Germinal center (tissue), 1 donor: Measurements from ENCODE around the gene GATA1.
"Not testable (repeated sequence)": the region's sequence is repeated elsewhere in the genome, so short reads cannot be mapped to it uniquely, and the experiment has no call there.

Source experiments
- DNase-seq: peaks from one replicate; pipeline ENCODE4 v3.0.0; 2012; ENCODE audit warnings: mixed read lengths, low spot score

Gene GATA1

DNA sequence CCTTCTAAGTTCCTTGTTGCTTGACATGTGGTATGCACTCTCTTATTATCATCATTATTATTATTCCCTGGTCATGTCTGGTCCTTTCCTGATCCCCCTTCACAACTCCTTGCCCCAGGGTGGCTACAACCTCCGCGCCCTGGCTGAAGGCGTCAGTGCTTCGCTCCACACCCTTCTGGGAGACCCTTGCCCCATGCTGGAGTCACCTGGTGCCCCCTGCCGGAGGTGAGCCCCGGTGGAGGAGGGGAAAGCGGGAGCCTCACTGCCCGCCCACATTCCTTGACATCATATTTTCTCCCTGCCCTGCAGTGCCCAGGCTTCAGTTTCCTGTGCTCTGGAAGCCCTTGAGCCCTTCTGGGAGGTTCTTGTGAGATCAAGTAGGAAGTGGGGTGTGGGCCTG, 28.9 kb downstream of the GATA1 start:
- no peak for DNase-seq

DNA sequence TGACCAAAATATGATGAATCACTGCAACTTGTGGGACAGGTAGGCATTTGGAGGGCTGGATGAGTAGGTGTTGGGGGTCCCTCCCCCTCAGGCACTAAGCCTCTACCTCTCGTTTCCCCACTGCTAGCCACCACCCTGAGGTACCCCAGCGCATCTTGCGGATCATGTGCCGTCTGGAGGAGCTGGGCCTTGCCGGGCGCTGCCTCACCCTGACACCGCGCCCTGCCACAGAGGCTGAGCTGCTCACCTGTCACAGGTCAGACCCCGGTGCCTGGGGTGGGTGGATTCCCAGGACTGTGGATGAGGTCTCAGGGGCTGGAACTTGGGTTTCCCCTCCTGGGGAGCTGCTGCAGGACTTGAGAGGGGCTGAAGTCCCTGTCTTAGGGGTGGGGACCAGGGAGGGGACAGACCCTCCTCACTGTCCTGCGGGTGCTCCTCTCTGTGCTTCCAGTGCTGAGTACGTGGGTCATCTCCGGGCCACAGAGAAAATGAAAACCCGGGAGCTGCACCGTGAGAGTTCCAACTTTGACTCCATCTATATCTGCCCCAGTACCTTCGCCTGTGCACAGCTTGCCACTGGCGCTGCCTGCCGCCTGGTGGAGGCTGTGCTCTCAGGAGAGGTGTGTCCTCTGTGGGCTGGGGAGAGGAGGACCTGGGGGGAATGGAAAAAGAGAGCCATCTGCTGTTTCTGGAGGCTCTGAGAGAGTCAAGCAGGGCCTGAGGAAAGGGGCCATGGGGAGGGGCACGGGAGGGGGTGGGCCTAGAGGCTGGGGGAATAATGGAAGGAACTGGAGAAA, 29.8 kb downstream of the GATA1 start:
- no peak for DNase-seq

DNA sequence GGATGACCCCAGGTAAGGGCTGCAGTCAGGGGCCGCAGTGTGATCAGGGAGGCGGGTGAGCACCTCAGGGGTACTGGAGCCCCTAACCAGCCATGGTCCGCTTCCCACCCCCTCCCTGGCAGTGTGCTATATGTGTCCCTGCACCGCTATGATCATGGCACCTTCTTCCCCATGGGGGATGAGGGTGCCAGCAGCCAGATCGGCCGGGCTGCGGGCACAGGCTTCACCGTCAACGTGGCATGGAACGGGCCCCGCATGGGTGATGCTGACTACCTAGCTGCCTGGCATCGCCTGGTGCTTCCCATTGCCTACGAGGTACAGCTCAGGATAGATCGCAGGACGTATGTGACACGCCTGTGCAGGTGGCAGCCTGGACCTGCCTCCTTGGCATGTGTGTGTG, 31.7 kb downstream of the GATA1 start:
- DNase-seq, result no peak

DNA sequence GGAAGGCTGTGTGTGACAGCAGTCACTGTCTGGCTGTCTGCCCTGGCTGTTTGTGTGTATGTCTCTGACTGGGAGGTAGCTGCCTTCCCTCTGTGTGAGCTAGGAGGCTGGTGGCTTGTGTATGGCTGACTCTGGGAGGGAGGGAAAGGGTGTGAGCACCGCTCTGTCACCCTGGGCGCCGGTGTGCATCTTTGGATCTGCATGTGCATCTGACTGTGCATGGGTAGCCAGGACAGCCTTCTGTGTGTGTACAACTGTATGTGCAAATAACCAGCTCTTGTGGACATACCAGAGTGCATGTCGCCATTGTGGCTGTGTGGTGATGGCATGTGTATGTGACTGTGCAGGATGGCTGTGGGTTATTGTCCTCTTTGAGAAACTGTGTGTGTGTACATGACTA, 32.5 kb downstream of the GATA1 start:
- DNase-seq, result no peak

DNA sequence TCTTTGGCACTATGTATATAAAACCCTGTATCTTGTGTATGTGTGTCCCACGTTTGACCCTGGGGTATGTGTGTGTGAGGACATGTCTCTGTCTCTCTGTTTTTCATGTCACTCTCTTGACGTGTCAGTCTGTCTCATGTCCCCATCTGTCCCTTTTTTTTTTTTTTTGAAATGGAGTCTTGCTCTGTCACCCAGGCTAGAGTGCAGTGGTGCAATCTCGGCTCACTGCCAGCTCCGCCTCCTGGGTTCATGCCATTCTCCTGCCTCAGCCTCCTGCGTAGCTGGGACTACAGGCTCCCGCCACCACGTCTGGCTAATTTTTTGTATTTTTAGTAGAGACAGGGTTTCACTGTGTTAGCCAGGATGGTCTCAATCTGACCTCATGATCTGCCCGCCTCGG, 33.0 kb downstream of the GATA1 start:
- not testable (repeated sequence) for DNase-seq

DNA sequence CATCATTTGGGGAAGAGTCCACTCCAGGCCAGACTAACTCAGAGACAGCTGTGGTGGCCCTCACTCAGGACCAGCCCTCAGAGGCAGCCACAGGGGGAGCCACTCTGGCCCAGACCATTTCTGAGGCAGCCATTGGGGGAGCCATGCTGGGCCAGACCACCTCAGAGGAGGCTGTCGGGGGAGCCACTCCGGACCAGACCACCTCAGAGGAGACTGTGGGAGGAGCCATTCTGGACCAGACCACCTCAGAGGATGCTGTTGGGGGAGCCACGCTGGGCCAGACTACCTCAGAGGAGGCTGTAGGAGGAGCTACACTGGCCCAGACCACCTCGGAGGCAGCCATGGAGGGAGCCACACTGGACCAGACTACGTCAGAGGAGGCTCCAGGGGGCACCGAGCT, 36.7 kb downstream of the GATA1 start:
- DNase-seq, result no peak

DNA sequence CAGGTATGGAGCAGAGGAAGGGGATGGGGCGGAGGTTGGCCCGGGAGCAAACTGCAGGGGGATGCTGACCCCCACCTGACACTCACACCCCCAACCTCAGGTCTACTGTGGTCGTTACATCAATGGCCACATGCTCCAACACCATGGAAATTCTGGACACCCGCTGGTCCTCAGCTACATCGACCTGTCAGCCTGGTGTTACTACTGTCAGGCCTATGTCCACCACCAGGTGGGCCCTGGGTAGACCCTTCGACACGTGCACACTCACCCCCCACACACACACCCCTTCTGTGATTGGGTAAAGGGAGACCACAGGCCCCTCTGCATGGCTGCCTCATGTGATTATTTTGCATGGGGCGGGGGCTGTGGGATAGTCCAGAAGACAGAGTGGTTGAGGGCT, 37.7 kb downstream of the GATA1 start:
- no peak for DNase-seq

DNA sequence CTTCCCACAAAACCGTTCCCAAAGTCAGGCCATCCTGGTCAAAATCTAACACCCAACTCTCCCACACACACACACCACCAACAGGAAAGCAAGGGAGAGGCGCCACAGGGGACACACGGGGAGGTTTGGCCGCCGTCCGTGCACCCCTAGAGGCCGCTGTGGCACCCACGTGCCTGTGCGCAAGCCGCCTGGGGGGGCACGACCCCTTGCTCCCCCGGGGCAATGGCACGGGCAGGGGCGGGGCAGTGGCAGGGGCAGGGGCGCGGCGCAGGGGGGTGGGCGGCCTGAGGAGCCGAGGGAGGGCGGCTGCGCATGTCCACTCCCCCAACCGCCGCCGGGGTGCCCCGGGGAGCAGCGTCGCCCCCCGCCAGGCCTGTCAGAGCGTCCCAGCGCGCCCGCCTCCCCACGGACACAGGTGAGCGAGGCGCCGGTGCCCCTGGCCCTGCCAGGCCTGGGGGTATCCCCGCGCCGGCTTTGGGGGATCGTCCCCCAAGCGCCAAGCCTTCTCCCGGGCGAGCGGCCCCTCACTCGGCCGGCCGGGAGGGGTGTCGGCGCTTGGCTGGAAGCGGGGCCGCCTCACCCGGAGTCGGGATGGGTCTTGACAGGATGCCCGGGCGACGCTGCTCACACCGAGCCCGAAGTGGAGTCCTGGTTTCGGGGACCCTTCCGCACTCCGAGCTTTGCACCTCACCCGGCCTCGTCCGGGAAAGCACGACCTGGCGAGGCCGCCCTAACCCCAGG, 39.9 kb downstream of the GATA1 start, which contains the start of gene ERAS:
ERAS (plus strand) TSS at position 379 of the 741 bp plus-strand sequence. CDS start 2,611 bp downstream, outside the sequence.
- peak; percentile 34 for DNase-seq

DNA sequence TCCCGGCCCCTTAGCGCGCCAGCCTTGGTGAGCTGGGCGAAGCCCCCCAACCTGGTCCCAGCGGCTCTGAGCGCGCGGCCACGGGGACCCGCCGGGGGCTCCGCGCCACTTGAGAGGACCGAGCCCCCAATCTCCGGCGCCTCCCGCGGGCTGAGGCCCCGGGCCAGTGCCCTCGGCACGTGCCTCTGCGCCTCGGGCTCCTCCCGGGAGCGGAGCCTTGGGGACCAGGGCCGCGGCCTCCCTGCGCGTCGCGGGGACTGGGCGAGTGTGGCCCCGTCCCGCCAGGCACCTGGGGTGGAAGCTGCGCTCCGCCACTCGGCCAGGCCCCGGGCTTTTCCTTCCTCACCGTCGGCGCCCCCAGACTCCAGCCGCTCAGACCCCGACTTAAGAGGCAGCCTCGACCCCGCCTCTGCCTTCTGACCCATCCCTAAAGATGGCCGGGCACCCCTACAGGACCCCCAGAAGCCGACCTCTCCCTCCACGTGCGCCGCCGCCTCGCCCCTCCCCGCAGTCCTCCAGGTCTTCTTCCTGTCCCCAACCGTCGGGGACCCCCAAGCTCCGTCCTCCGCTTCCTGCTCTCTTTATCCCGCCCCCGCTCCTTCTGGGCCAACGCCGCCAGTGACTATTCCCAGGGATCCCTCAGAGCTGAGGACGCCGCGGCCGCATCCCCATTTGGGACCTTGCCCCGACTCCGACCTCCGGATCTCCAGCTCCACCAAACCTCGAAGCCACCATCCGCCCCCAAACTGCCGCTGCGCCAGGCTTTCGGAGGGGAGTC, 40.7 kb downstream of the GATA1 start:
- no peak for DNase-seq

DNA sequence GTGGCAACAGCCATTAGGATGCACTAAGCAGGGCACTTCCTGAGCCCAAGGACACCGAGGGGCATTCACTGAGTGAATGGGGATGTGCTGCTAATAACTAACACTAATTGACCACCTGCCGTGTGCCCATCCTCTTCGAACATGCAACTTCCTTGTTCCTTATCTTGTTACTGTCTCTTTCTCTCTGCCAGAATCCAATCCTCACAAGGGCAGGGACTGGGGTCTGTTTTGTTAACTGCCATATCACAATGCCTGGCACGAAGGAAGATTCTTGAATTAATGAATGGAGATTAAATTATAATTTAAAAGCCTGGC, 41.2 kb downstream of the GATA1 start:
- no peak for DNase-seq

DNA sequence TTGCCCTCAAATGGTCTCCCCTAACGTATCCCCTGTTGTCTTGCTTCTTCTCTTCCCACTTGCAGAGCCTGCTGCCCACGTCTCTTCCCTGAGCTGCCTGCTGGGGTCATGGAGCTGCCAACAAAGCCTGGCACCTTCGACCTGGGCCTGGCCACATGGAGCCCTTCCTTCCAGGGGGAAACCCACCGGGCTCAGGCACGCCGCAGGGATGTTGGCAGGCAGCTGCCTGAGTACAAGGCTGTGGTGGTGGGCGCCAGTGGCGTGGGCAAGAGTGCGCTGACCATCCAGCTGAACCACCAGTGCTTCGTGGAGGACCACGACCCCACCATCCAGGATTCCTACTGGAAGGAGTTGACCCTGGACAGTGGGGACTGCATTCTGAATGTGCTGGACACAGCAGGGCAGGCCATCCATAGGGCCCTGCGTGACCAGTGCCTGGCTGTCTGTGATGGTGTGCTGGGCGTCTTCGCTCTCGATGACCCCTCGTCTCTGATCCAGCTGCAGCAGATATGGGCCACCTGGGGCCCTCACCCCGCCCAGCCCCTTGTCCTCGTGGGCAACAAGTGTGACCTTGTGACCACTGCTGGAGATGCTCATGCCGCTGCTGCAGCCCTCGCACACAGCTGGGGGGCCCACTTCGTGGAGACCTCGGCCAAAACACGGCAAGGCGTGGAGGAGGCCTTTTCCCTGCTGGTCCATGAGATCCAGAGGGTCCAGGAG, 42.8 kb downstream of the GATA1 start:
- no peak for DNase-seq

DNA sequence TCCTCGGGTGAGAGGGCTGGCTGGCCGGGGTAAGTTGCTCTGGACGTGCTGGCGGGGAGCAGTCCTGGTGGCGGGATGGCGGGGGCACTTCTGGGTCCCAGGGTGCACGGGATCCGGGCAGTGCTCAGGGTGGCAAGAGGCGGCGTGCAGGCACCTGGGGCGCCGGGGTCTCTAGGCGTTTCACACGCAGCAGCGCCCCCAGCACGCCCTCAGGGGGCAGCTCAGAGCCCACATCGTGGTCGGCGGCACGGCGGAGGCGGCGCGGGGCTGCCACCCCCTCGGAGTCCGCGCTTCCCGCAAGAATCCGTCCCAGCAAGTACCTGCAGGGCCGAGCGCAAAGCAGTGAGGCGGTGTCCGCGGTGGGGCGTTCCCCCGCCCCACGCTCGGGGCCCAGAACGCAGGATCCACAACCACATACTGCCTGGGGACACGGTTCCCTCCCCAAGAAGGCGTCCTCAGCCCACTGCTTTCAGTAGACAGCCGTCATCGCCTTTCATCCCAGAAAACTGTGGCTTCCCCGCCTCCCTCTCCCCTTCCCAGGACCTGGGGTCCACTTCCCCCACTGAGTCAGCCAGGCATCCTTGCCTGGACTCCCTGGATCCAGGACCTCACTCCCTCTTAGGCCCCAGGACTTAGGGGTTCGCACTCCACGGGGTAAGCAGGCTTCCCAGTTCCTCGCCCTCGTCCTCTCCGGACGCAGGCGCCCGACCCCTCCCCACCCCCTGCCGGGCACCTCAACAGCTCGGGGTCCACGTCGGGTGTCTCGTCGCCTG, 44.9 kb downstream of the GATA1 start:
- DNase-seq, result no peak

DNA sequence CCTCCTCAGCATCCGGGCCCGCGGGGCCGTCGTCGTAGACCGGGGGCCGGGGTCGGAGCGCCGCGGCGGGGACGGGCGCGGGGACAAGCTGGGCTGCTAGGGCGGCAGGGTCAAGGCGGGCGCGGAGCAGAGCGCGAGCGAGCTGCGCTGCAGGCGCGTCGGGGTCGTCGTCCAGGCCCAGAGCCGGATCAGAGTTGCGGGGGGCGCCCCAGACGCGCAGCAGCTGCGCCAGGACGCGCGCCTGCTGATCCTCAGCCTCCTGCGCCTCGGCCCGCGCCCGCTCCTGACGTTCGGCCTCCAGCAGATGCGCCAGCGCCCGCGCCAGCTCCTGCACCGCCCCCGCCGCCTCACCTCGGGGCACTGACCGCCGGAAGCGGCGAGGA, 45.5 kb downstream of the GATA1 start:
- no peak for DNase-seq

DNA sequence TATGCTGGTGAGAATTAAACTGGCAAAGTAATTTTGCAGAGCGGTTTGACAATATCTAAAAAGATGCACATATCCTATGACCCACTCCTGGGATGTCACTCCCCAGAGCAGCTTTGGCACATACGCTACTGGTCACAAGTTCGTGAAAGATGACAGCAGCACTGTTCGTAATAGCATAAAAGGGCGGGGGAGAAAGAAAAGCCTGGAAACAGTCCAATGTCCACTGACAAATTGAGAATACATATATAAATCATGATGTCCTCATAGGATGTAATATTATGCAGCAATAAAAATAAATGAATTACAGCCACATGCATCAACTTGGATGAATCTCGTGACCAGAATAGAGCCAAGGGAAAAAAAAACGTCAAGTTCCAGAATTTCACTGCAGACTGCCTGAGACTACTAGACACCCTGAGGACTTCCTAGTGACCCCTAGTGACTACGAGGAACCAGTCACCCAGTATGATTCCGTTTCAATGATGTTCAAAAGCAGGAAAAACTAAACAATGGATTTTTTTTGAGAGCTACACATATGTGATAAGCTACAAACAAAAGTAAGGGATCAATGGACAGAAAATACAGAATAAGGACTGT, 47.2 kb downstream of the GATA1 start:
- DNase-seq, result no peak

DNA sequence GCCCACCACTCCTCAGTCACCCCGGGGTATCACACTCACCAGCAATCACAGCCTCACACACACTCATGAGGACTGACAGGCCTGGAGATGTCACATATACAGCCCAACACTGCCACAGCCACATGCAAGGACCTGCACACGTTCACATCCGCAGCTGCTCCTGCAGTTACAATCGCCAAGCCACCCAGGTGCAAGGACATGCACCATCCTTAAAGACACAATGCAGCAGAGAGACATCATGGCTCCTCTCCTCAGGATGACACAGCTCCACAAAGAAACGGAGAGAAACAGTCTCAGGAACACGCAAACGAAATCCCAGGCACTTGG, 48.0 kb downstream of the GATA1 start:
- no peak for DNase-seq

DNA sequence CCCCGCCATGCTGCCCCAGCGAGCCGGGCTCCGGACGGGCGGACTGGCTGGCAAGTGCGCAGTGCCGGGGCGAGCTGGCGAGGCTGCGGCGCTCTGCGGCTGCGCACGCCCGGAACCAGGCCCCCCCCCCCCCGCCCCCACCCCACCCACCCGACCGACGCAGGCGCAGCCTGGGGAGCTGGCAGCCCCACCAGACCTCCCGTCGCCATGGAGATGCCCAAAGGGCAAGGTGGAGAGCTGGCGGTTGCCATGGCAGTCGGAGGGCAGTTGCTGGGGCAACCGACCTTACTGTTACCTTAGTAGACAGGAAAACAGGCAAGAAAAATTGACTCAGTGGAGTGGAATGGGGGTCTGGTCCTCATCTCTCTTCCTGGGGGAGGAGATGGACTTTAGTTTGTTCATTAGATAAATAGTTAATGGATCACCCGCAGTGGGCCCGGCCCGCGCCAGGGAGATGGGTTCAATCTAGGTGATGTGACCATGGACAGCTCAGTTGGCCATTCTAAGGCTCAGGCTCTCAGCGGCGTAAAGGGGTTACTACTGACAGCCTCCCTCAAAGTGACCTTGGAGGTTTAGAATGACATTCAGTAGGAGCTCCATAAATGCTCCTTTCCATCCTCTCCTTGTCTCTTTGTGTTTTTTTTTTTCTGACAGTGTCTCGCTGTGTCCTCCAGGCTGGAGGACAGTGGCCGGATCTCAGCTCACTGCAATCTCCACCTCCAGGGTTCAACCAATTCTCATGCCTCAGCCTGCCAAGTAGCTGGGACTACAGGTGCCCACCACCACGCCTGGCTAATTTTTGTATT, 49.3 kb downstream of the GATA1 start, which contains the start of gene PCSK1N:
PCSK1N (minus strand) TSS at position 87 of the 806 bp plus-strand sequence; CDS start at position 9, 78 bp downstream.
- peak; percentile 8 for DNase-seq

DNA sequence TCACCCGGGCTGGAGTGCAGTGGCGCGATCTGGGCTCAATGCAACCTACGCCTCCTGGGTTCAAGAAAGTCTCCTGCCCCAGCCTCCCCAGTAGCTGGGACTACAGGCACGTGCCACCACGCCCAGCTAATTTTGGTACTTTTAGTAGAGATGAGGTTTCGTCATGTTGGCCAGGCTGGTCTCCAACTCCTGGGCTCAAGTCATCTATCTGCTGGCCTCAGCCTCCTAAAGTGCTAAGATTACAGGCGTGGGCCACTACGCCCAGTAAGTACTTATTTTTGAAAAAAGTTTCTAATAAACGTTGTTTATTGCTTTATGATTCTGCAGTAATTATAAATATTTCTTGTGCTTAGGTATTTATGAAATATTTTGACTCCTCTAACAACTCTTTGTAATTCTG, 53.3 kb downstream of the GATA1 start:
- no peak for DNase-seq
